Ovary (tissue), 9 donors: ENCODE measurements around the gene FLYWCH1. TPM values are rescaled to one million over a fixed set of nuclear protein-coding genes. Genes with fewer than 3 reads are reported as not detected.

Experiments used
- DNase-seq, 5 donors: peaks; one replicate each; pipeline ENCODE4 v3.0.0-alpha.2; 2019 to 2020
- H3K27ac ChIP-seq, 2 donors: fragments of 200-600 bp; one replicate each; pipeline versions ENCODE4 v1.5.1 to v1.8.0; 2019 to 2022
- H3K27me3 ChIP-seq: fragments of 200-600 bp; one replicate; pipeline ENCODE4 v1.8.0; 2022
- H3K36me3 ChIP-seq: fragments of 200-600 bp; sonication (generic); one replicate; pipeline ENCODE4 v1.5.1; 2019
- H3K4me1 ChIP-seq: one replicate; pipeline ENCODE4 v1.8.1; 2013; ENCODE audit warnings: mild to moderate bottlenecking, moderate library complexity; ENCODE audit not compliant: insufficient read depth
- H3K4me3 ChIP-seq: fragments of 200-600 bp; sonication (generic); one replicate; pipeline ENCODE4 v1.5.1; 2017
- H3K9me3 ChIP-seq, 2 donors: fragments of 200-600 bp in 1 of 2; sonication (generic) in 1 of 2; one replicate each; pipeline versions ENCODE4 v1.5.1 to v1.8.1; 2013 to 2019; ENCODE audit warnings: mild to moderate bottlenecking in 1 of 2, moderate library complexity in 1 of 2
- CTCF ChIP-seq, 3 donors: fragments of 450-650 bp in 2 of 3; fragments of 200-600 bp in 1 of 3; IDR thresholded peaks; one replicate each; pipeline versions ENCODE4 v1.5.1 to v1.8.0; 2016 to 2022; ENCODE audit warnings: antibody characterized with exemption in 3 of 3, mild to moderate bottlenecking in 1 of 3
- EP300 ChIP-seq: sonication (generic); formaldehyde crosslinking; IDR thresholded peaks from one replicate; pipeline ENCODE4 v1.6.1; 2017; ENCODE audit warnings: antibody characterized with exemption
- POLR2A ChIP-seq: fragments of 450-650 bp; IDR thresholded peaks from one replicate; pipeline ENCODE4 v1.6.1; 2017; ENCODE audit warnings: antibody characterized with exemption, mild to moderate bottlenecking, moderate library complexity
- WGBS, 3 donors: extraction: QIAGEN DNeasy Blood & Tissue Kit in 1 of 3; methylation state at CpG; one replicate each; pipeline versions ENCODE4 v1.1.5 to v1.1.7; 2013 to 2017; 5-methylcytosine and 5-hydroxymethylcytosine counted together
- intact Hi-C, 4 donors: fragments of 100-400 bp; cut with DNase I; formaldehyde crosslinking; loops; one replicate each; pipeline versions ENCODE4 v1.11.0 to v1.15.1; 2022 to 2023
- polyA plus RNA-seq, 2 donors: library from polyadenylated mRNA; stranded (reverse); fragments of 200-250 nt in 1 of 2; fragments of 350-450 nt in 1 of 2; fragmentation: Illumina TruSeq in 1 of 2; extraction: RNeasy Lipid Tissue Mini Kit (QIAGEN cat#74804) in 1 of 2; gene quantifications; one replicate each; pipeline ENCODE4 v1.2.3, GENCODE V29; 2013 to 2014
- total RNA-seq, 7 donors: library from RNA; depleted of rRNA in 2 of 7; stranded (reverse); fragments of >200 nt in 2 of 7; fragmentation: NEBNext Ultra II Directional in 3 of 7; extraction: Animal tissue kit (Norgen Biotek cat#: 25700) in 3 of 7; gene quantifications; one replicate each; pipeline versions ENCODE4 v1.1.0 to v1.2.4, GENCODE V29; 2016 to 2023
- donor health status: DM: no; HTN: no; CAD: no; lungs with moderate emphysema.
- donor health status: DM: no; HTN: no; CAD: no.
- donor health status: Bipolar disorder and iron deficiency.
- donor health status: DM: yes; HTN: yes; CAD: no.
- donor health status: DM: no; HTN: no; CAD: no.
- donor health status: DM: yes; HTN: yes; CAD: no.

The FLYWCH1 gene
- total and polyA plus RNA-seq, 9 donors: 2.2 to 66.9 (median 39.0) TPM

GRCh38 chr16:2883458-2883908 is 28.2 kb upstream of the FLYWCH1 start:
- Histone ChIP-seq H3K36me3 (no peaks in the 10 kb centered on the region), H3K9me3 (no peaks in the 10 kb centered on the region), H3K4me1 (peaks cover 4% of the 10 kb centered on the region), H3K27ac (peak overlapping the region; percentile 90), H3K27me3 (no peaks in the 10 kb centered on the region), H3K4me3 (peak overlapping the region; percentile 91)
- DNase-seq: peak in 1 of 5 donors; percentile 70
- TF ChIP-seq EP300: no peak
- TF ChIP-seq POLR2A: no peak
- TF ChIP-seq CTCF (IDR thresholded peaks at IDR 0.05): no peak
- 0 to 1% (median 0%) methylated on average over 27 to 31 of the region's 31 CpGs for WGBS, 3 donors
- intact Hi-C loops: no loop called here

GRCh38 chr16:2884041-2884451 is 27.7 kb upstream of the FLYWCH1 start:
- WGBS, 3 donors: 33 to 56% (median 35%) methylated on average over 18 of the region's 18 CpGs
- Histone ChIP-seq H3K36me3 (no peaks in the 10 kb centered on the region), H3K4me1 (peaks cover 4% of the 10 kb centered on the region), H3K4me3 (peak overlapping the region; percentile 91), H3K27me3 (no peaks in the 10 kb centered on the region), H3K9me3 (no peaks in the 10 kb centered on the region), H3K27ac (peak overlapping the region in 1 of 2 donors; percentile 90)
- intact Hi-C loops: no loop called here
- TF ChIP-seq POLR2A (no peak), CTCF (IDR thresholded peaks at IDR 0.05) (no peak), EP300 (no peak)
- no peak for DNase-seq

- Histone ChIP-seq H3K4me1 (peaks cover 2% of the 10 kb centered on the region), H3K27ac (no peak overlapping the region), H3K36me3 (no peaks in the 10 kb centered on the region), H3K27me3 (no peaks in the 10 kb centered on the region), H3K9me3 (no peaks in the 10 kb centered on the region), H3K4me3 (no peak overlapping the region)
- intact Hi-C loops: no loop called here
- DNase-seq: peak in 1 of 5 donors; percentile 15
- WGBS, 3 donors: 89 to 92% (median 92%) methylated on average over 31 of the region's 31 CpGs
- no peak for TF ChIP-seq CTCF (IDR thresholded peaks at IDR 0.05)
- no peak for TF ChIP-seq EP300
- TF ChIP-seq POLR2A: no peak
Observed at GRCh38 chr16:2894231-2894630, 17.5 kb upstream of the FLYWCH1 start.

GRCh38 chr16:2895813-2896212 is 15.9 kb upstream of the FLYWCH1 start:
- H3K4me1 ChIP-seq: peaks cover 2% of the 10 kb centered on the region
- intact Hi-C loops: no loop called here
- TF ChIP-seq EP300 (no peak), POLR2A (no peak), CTCF (IDR thresholded peaks at IDR 0.05) (no peak)
- DNase-seq: no peak
- WGBS, 3 donors: 53 to 62% (median 60%) methylated on average over 4 of the region's 4 CpGs
- no peak overlapping the region for H3K4me3 ChIP-seq
- H3K27ac ChIP-seq: no peak overlapping the region
- H3K27me3 ChIP-seq: no peaks in the 10 kb centered on the region
- no peaks in the 10 kb centered on the region for H3K9me3 ChIP-seq
- H3K36me3 ChIP-seq: no peaks in the 10 kb centered on the region
